ENCODE results near the gene MED8.
"Not testable (repeated sequence)": the region's sequence is repeated elsewhere in the genome, so short reads cannot be mapped to it uniquely, and the experiment has no call there.

MED8 gene

DNA sequence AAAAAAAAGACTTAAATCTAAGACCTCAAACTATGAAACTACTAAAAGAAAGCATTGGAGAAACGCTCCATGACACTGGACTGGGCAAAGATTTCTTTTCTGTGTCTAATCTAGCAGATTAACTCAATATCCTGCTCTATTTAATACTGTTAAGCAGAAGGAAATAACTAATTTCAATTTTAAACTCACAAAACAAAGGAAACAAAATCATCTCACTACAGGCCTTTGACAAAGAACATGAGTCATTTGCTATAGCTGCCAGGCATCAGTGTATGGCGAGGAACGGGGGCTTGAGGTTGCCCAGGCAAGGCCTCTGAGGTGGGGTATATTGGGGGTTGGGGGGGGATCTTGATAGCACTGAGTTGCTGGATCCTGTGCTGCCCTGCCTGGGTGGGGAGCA is 21.0 kb upstream of the MED8 start:
- no peaks in the 10 kb centered on the region for H3K27me3 ChIP-seq (ENCODE audit: insufficient read depth, poor library complexity, severe bottlenecking)
- DNase-seq (ENCODE audit: low spot score) (no peak), ATAC-seq (ENCODE audit: low read depth) (no peak)
- no peaks in the 10 kb centered on the region for H3K4me1 ChIP-seq (ENCODE audit: insufficient read depth, poor library complexity, severe bottlenecking)
- H3K4me3 ChIP-seq (ENCODE audit: severe bottlenecking) = no peak overlapping the region
- H3K9me3 ChIP-seq (ENCODE audit: severe bottlenecking) = no peaks in the 10 kb centered on the region
- TF ChIP-seq, protein P1, sequence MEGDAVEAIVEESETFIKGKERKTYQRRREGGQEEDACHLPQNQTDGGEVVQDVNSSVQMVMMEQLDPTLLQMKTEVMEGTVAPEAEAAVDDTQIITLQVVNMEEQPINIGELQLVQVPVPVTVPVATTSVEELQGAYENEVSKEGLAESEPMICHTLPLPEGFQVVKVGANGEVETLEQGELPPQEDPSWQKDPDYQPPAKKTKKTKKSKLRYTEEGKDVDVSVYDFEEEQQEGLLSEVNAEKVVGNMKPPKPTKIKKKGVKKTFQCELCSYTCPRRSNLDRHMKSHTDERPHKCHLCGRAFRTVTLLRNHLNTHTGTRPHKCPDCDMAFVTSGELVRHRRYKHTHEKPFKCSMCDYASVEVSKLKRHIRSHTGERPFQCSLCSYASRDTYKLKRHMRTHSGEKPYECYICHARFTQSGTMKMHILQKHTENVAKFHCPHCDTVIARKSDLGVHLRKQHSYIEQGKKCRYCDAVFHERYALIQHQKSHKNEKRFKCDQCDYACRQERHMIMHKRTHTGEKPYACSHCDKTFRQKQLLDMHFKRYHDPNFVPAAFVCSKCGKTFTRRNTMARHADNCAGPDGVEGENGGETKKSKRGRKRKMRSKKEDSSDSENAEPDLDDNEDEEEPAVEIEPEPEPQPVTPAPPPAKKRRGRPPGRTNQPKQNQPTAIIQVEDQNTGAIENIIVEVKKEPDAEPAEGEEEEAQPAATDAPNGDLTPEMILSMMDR (IDR thresholded peaks at IDR 0.05; ENCODE audit: poor library complexity, severe bottlenecking) = no peak
- no peak overlapping the region for H3K27ac ChIP-seq (ENCODE audit: poor library complexity, severe bottlenecking)
- peaks cover 46% of the 10 kb centered on the region for H3K36me3 ChIP-seq (ENCODE audit: low read depth)

DNA sequence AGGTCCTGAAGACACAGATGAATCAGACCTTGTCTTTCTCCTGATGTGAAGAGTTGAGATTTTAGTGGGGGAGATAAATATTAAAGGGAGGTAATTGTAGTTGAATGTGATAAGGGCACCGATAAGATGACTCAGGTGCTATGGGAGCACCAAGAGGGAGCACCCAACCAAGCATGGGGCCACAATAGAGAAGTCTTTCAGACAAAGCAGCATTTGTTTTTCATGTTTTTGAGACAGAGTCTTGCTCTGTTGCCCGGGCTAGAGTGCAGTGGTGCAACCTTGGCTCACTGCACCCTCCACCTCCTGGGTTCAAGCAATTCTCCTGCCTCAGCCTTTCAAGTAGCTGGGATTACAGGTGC is 16.3 kb upstream of the MED8 start:
- Histone ChIP-seq H3K36me3 (ENCODE audit: low read depth) (peaks cover 76% of the 10 kb centered on the region), H3K27me3 (ENCODE audit: insufficient read depth, poor library complexity, severe bottlenecking) (no peaks in the 10 kb centered on the region), H3K9me3 (ENCODE audit: severe bottlenecking) (no peaks in the 10 kb centered on the region), H3K4me3 (ENCODE audit: severe bottlenecking) (no peak overlapping the region), H3K4me1 (ENCODE audit: insufficient read depth, poor library complexity, severe bottlenecking) (no peaks in the 10 kb centered on the region), H3K27ac (ENCODE audit: poor library complexity, severe bottlenecking) (no peak overlapping the region)
- TF ChIP-seq, protein P1 (IDR thresholded peaks at IDR 0.05; ENCODE audit: poor library complexity, severe bottlenecking) = no peak
- ATAC-seq (ENCODE audit: low read depth) (no peak), DNase-seq (ENCODE audit: low spot score) (no peak)

DNA sequence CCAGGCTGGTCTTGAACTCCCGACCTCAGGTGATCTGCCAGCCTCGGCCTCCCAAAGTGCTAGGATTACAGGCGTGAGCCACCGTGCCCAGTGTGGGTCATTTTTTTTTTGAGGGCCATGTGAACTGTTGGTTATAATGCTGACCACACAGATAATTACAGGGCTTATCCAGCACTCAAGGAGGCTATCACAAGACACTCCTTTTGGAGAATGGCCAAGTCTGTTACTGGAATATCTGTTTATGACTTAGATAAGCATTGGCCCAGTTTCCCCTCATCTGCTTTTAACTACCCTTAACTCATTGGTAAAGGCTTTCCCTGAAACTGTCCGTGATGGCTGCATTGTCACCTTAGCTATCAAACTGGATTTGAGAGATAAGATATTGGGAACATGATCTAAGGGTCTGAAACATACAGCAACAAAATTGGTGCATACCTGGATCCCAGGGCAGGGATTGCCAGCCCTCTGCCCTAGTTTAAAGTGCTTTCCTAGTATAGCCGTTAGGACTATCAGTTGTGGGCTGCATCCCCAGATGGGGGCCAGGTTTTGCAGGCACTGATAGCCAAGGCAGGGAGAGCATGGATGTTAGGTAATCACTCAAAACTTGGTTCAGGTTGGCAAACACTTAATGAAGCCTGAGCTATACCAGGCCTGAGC is 15.7 kb upstream of the MED8 start:
- peaks cover 77% of the 10 kb centered on the region for H3K36me3 ChIP-seq (ENCODE audit: low read depth)
- no peak overlapping the region for H3K27ac ChIP-seq (ENCODE audit: poor library complexity, severe bottlenecking)
- DNase-seq (ENCODE audit: low spot score) (no peak), ATAC-seq (ENCODE audit: low read depth) (no peak)
- H3K4me3 ChIP-seq (ENCODE audit: severe bottlenecking) = no peak overlapping the region
- TF ChIP-seq, protein P1 (IDR thresholded peaks at IDR 0.05; ENCODE audit: poor library complexity, severe bottlenecking) = no peak
- no peaks in the 10 kb centered on the region for H3K9me3 ChIP-seq (ENCODE audit: severe bottlenecking)
- H3K27me3 ChIP-seq (ENCODE audit: insufficient read depth, poor library complexity, severe bottlenecking) = no peaks in the 10 kb centered on the region
- H3K4me1 ChIP-seq (ENCODE audit: insufficient read depth, poor library complexity, severe bottlenecking) = no peaks in the 10 kb centered on the region

DNA sequence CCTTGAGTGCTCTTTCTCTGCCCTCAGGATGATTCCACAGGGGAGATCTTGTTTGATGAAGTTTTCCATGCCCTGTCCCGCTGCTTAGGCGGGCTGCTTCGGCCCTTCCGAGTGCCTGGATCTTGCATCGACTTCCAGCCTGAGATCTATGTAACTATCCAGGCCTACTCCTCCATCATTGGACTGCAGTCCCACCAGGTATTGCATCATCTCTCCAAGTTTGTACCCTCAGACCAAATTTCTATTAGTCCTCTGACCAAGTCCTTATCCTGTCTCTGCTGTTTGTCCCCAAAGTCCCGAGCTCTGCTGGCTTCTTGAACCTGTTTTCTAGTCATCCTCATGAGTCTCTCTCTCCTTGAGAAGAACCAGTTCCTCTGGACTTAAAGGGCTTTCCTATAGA is 14.8 kb upstream of the MED8 start:
- TF ChIP-seq, protein P1 (IDR thresholded peaks at IDR 0.05; ENCODE audit: poor library complexity, severe bottlenecking) = no peak
- Histone ChIP-seq H3K27ac (ENCODE audit: poor library complexity, severe bottlenecking) (no peak overlapping the region), H3K4me1 (ENCODE audit: insufficient read depth, poor library complexity, severe bottlenecking) (no peaks in the 10 kb centered on the region), H3K36me3 (ENCODE audit: low read depth) (peaks cover 71% of the 10 kb centered on the region), H3K9me3 (ENCODE audit: severe bottlenecking) (no peaks in the 10 kb centered on the region), H3K4me3 (ENCODE audit: severe bottlenecking) (no peak overlapping the region), H3K27me3 (ENCODE audit: insufficient read depth, poor library complexity, severe bottlenecking) (no peaks in the 10 kb centered on the region)
- ATAC-seq (ENCODE audit: low read depth) (no peak), DNase-seq (ENCODE audit: low spot score) (no peak)

DNA sequence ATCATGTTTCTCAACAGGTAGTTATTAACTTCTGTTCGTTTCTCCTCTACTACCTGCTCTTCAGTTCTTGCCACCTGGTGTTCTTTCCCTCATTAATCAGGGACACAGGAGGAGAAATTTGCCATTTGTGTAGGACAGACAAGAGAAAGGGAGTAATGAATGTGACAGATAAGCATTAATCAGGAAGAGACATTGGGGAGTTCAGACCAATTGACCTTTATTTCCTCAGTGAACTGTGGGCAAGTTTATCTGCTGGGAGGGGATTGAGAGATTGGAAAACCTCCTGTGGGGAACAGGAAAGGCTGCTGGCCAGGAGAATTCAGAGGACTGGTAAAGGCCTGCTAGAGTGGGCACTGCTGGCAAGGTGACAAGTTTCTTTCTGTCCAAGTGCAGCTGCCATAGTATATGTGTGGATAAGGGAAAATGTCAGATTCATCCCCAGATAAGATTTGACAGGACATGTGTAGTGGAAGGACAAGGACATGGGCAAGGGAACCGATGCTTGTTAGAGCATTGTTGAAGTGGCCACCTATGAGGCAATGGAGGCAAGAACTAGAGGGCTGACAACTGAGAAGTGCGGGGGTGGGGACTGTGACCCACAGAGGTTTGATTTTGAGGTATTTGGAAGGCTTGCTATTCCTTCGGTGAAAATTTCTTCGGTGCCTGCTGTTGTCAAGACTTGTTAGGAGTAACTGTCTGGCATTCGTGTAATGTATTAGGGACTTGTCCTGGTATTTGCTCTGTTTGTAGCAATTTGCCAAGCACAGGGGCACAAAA is 12.7 kb upstream of the MED8 start:
- Histone ChIP-seq H3K4me1 (ENCODE audit: insufficient read depth, poor library complexity, severe bottlenecking) (no peaks in the 10 kb centered on the region), H3K27ac (ENCODE audit: poor library complexity, severe bottlenecking) (no peak overlapping the region), H3K27me3 (ENCODE audit: insufficient read depth, poor library complexity, severe bottlenecking) (no peaks in the 10 kb centered on the region), H3K4me3 (ENCODE audit: severe bottlenecking) (no peak overlapping the region), H3K9me3 (ENCODE audit: severe bottlenecking) (no peaks in the 10 kb centered on the region), H3K36me3 (ENCODE audit: low read depth) (peaks cover 51% of the 10 kb centered on the region)
- no peak for DNase-seq (ENCODE audit: low spot score)
- TF ChIP-seq, protein P1 (IDR thresholded peaks at IDR 0.05; ENCODE audit: poor library complexity, severe bottlenecking) = no peak
- ATAC-seq (ENCODE audit: low read depth) = no peak

DNA sequence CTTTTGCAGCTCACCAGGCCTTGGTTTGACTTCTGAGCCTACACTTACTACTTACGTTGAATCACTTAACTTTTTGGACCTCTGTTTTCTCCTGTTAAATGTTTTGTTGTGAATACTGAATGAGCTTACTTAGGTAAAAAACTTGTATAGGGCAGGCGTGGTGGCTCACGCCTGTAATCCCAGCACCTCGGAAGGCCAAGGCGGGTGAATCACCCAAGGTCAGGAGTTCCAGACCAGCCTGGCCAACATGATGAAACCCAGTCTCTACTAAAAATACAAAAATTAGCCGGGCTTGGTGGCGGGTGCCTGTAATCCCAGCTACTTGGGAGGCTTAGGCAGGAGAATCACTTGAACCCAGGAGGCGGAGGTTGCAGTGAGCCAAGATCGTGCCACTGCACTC is 10.8 kb upstream of the MED8 start:
- DNase-seq (ENCODE audit: low spot score); H3K4me3 ChIP-seq (ENCODE audit: severe bottlenecking); ATAC-seq (ENCODE audit: low read depth); H3K9me3 ChIP-seq (ENCODE audit: severe bottlenecking); H3K4me1 ChIP-seq (ENCODE audit: insufficient read depth, poor library complexity, severe bottlenecking); H3K27ac ChIP-seq (ENCODE audit: poor library complexity, severe bottlenecking); H3K27me3 ChIP-seq (ENCODE audit: insufficient read depth, poor library complexity, severe bottlenecking): not testable (repeated sequence)
- peaks cover 45% of the 10 kb centered on the region for H3K36me3 ChIP-seq (ENCODE audit: low read depth)
